Stimulated activated CD4-positive, alpha-beta T cell treated with anti-CD3 and anti-CD28 coated beads, Interleukin-1b, Interleukin-23, amount 100 ng/mL, for 4 hours (primary cell): Measurements from ENCODE around the gene CAMK1G.

Source experiments
- DNase-seq, 2 donors: peaks; one replicate each; pipeline ENCODE4 v3.0.0-alpha.2; 2020; ENCODE audit warnings: low read depth in 2 of 2

CAMK1G gene

DNA sequence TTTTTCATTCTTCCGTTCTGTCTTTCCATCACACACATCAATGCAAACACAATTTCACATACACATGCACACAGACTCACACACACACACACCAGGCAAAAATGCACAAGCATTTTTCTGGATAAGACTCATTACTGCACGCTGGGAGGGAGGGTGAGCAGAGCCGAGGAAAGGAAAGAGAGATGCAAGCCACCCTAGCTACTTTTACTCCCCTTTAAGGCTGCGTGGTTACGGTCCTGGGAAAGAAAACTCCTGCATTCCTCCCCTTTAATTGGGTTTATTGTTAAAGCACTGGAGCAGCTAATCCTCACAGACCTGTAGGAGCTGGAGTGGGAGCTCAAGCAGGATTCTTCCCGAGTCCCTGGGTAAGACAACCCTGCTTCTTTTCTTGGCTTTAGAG is at the start of gene CAMK1G:
Gene CAMK1G (plus strand): TSS at position 307 of the 400 bp plus-strand sequence. CDS start 11,270 bp downstream, outside the sequence.
- no peak for DNase-seq

DNA sequence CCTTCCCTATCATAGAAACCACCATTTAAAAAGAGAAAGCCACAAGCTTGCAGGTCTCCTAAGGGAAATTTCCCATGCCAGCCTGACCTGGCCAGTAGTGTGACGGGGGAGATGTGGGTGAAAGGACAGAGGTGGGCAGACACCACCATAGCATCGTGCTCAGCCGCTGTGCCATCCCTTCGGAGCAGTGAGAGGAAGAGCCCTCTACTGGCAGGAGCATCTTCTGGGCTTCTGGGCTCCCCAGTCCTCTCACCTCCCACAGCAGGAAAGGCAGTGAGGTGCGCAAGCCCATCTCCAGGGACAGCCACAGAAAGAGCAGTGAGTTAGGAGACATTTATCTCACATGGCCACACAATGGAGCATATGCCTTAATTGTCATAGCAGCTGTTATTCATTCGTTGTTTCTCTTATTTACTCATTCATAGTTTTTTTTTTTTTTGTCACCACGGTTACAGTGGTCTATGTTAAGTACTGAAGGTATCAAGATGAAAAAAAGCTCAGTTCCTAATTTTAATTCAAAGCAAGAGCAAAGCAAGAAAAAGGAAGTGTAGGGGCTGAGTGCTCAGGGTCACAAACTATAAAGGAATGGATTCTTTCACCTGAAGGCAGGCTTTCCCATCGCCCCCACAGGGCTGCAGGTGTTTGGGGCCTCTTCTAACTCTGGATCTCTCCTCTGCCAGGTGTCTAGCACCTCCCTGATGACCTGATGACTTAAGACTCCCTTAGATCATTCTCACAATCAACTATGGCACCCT is 48.8 kb upstream of the CAMK1G start:
- DNase-seq, result no peak

DNA sequence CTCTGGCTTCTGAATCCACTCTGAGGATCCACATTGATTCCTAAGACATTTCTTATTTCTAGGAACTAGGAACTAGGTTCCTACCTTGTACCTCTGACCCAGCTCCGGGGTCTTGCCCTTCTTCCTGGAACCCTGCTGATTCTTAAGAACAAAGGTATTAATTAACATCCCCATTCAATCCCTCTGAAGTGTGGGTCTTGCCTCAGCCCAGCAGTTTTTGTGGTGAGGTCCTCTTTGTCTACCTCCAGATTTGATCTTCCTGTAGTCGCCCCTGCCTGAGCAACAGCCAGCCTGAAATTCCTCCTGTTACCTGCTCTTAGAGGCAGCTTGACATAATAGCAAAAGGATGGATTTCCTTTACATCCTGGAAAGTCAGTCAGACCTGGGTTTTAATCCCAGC is 46.7 kb upstream of the CAMK1G start:
- DNase-seq, result no peak

DNA sequence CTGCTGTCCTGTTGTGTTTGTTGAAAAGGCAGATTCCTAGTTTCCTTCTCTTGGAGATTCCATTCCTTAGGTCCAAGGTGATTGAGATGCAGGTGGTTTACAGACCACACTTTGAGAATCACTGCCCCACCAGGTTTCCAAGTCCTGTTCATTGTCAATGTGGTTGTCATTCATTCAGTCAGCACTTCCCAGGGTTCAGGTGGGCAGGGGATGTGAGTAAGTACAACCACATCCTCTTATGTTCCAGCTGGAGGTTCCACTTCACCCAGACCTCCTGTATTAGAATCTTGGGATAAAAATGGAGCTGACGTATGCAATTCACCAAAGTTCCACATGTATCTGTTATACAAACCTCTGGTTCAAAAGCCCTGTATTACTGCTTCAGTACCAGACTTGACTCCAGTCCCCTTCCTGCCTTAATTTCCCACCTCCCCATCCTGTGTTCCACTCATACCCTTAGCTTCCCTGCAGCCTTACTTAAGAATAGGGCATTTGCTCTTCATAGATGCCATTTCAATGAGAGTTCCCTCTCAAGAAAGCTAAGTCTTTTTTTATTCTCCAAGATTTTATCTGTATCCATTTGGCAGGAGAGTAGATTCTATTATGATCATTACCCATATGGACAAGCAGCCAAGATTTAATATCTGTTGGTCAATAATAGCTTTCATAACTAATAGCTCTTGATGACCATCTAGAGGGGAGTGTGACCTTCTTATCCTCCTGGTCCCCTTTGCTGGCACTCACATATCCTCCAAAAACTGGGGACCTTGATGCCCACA is 46.0 kb upstream of the CAMK1G start:
- no peak for DNase-seq

DNA sequence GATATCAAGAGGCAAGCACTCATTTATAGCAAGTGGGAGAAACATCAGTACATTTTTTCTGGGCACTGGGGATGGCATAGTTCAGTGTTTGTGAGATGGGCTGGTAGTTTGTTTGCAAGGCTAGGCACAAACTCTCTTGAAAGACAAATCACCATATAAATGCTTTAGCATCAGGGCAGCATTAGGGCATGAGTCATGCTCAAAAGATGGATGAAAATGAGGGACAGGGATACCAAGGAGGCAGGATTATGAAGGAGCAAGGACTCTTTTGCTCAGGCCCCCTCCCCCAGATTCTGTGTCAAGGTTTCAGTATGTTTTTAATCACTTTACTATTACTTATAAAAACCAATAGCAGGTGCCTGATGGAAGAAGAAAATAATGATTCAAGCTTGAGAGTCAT is 43.9 kb upstream of the CAMK1G start:
- no peak for DNase-seq

DNA sequence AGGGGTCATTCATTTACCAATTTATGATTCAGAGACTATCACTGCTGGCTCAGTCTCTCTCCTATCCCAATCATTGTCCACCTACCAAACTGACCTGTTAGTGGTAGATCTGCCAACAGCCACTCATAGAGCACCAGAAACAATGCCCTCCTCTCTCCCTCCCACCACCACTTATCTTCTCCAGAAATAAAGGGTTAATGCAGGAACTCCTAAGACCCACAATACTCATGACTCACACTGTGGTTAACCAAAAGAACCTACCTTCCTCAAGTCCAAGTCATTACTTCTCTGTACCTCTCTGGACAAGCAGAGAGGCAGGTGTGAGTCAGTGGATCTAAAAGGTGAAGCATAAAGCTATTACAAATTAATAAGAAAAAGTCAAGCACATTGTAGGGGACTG is 40.9 kb upstream of the CAMK1G start:
- DNase-seq, result no peak

DNA sequence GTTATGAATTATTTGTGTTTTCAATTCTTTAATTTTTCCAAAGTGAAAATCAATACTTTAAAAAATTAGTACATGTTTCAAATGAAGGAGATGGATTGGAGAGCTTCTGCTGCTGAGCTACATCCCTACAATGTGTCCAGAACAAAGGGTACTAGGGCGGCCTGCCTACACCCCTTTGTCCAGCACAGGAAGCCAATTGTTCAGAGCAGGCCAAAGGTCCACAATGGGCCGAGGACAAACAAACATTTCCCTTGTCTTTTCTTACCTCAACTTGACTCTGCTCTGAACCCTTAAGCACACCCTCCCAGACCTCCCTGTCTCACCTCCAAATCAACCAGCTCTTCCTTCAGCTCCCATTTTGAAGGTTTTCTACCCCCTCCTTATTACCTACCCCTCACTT is 39.4 kb upstream of the CAMK1G start:
- no peak for DNase-seq

DNA sequence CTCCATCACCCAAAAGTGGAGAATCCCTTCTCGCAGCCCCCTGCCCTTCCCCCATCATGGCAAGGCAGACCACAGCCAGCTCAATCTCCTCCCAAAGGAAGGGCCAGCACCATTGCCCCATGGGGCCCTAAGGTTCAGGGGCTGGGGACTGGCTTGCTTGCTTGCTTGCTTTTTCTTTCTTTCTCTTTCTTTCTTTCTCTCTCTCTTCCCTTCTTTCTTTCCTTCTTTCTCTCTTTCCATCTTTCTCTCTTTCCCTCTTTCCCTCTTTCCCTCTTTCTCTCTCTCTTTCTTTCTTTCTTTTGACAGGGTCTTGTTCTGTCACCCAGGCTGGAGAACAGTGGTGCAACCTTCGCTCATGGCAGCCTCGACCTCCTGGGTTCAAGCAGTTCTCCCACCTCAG is 38.1 kb upstream of the CAMK1G start:
- DNase-seq, result no peak

DNA sequence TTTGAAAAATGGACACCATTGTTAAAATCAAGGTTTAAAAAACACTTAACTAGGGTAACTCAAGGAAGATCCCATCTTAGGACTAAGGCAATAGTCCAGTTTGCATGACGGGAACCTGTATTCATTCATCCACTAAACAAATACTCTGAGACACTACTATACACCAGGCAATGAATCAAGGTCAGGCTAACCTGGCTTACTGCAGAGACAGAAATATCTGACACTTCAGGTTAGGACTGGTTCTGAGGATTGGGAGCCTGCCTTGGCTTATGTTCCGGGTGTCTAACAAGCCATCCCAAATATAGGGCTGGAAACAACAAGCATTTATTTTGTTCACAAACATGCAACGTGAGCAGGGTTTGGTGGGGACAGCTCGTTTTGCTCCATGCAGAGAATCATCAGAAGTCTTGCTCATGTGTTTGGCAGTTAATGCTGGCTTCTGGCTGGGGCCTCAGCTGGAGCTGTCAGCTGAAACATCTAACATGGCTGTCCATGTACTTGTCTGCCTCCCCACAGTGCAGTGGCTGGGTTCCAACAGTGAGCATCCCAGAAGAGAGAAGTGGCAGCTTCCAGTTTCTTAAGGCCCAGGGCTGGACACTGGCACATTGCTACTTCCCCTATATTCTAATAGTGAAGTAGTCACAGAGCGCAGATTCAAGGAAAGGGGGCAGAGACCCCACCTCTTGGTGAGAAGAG is 37.0 kb upstream of the CAMK1G start:
- no peak for DNase-seq

DNA sequence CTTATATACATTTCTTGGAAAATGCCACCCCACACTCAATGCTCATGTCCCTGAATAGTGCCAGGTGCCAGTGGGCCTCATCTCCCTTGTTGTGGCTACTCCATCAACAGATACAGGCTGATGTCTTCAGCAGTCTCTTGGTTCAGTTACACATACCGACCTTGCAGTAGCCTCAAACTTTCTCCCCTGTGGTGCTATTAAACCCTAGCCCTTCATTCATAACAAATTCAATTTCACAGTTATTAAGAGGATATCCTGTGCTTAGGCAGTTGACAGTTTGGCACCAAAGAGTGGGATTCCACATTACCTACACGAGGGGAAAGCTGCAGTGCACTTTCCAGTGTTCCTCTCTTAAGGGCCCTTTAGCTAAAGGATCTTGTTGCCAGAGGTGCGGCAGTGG is 35.9 kb upstream of the CAMK1G start:
- DNase-seq, result no peak

DNA sequence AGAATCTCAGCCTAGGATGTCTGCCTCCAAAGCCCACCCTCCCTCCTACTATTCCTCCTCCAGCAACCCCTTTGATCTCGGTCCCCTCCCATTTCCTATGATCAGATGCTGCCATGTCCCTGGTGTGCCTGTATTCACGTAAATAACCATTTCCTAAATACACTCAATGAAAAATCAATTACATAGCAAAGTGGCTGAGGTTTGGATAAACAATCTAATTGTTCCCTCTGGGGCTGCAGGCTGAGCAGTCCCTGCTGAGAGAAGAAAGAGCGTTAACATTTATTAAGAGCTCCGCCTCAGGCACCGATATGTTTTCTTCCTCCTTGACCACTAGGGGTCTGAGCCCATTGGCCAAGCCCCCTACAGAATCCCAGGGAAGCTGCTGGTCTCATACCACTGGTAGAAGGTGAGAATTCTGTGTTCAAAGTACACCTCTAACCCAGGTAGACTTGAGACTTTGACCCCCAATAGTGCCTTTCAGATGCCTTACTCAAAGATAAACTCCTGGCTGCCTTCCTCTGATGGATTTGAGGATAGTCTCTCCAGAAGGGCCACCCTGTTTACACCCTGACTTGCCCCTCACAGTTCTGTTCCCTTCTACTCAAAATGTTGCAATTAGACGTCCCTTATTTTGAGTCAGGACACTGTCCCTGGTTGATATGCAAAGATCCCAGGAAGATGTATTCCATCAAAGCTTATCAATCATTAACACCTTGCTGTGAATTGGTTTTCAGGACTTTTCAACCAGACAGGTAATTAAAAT is 33.9 kb upstream of the CAMK1G start:
- no peak for DNase-seq

DNA sequence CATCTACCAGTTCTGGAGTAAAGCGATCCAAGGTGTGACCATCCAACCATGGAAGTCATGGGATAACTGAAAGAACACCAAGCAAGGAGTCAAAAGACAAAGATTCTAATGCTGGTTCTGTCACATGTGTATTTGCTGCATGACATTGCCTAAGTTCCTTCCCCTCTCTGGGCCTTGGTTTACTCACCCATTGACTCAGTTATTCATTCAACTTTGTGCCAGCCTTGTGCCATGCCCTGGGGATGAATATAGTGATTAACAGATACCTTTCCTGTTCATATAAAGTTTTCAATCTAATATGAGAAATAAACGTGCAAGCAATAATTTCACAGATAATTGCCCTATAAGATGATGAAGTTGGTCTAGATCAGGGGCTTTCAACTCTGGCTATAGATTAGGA is 33.0 kb upstream of the CAMK1G start:
- no peak for DNase-seq

DNA sequence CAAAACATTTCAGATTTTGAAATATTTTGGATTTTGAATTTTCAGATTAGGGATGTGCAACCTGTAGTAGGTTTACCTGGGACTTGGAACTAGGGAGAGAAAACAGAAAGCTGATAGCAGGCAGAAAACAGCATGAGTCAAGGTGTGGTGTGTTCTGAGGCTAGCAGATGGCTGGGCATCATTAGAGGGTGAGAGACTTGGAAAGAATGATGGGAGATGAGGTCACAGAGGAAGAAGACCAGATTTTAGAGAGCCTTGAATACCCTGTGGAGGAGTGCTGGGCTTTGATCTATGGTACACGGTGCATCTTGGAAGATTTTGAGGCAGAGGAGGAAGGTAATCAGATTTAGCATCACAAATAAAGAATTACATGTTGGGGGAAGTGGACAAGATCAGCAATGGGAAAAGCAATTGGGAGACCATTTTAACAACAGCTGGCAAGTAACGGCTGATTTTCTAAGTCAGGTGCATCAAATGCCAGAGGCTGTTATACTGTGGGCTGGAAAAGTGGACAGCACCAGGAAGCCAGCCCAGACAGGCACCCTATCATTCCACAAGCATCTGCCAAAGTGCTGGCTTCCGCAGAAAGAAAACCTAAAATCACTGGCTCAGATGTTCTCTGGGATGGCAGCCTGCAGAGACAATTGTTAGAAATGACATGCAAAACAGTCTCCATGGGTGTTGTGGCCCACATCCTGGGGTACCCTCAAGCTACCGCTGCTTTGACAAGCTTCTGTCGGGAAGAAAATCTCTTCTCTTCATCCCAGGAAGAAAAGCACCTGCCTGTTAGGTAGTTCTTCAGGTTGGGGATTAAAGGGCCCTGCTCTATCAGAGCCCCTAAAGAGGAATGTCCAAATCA is 30.9 kb upstream of the CAMK1G start:
- DNase-seq, result no peak

DNA sequence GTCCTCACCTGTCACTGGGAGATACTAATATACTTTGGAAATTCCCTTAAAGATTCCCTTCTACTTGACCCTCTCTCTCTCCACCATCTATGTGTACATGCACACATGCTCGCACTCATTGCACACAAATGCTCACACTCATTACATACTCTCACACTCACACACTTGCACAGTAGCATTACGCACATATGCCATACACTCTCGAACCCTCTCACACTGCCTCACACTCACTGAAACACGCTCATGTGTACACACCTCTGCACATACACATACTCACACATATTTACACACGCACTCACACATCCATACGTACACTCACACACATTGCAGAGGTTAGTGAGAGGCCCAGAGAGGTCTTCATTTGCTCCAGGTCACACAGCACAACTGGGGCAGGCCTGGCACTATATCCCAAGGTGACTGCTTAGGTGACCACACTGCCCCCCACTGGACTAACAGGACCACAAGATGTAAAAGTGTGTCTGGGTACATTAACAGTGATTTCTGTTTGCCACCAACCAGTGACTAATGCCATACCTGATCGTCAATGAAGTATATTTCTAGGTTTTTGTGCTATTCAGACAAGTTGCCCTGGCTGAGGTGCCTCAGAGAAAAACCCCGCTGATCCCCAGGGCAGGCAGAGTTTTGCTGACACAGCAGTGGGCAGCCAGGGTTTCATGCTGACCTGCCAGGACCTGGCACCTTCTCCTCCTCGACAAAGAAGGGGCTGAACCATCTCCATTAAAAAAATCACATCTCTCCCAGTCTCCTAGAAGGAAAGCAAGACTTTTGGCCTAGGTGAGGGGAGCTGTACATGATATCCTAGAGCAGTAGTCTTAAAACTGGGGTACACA is 28.5 kb upstream of the CAMK1G start:
- no peak for DNase-seq

DNA sequence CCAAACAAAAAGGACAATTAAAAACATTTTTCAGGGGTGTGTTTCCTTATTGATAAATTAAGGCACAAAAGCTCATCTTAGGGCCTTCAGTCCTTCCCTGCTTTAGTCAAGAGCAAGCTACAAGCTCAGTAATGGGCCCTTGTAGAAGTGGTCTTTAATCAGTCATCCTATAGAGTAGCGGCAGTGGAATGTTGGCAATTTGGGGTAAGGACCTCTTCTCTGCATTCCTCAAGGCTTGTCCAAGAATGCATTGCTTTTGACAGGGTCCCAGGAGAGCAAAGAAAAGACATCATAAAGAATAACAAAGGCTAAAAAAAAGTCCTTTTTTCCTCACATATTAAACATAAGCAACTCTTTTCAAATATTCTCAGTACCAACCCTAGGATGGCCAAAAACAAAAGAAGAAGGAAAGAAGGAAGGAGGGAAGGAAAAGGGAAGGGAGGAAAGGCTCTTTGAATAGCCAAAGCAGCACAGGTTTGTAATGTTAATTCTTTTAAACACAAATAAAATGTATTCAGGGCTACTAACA is 27.3 kb upstream of the CAMK1G start:
- no peak for DNase-seq

DNA sequence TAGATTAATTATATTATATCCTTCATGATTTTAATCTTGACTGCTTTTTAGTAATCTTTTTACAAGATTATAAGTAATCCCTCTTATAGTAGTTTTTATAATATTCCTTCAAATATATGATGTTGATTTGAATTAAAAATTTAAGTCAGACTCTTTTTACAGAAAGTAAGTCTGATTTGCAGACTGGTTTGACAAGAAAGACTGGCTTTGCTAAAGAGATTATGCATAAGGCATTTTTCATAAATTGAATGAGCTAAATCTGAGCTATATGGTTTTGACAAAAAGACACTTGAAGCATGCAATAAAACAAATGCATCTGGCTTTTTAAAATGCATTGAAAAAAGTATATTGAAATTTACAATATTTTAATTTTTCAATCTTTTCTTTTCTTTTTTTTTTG is 26.3 kb upstream of the CAMK1G start:
- DNase-seq, result no peak

DNA sequence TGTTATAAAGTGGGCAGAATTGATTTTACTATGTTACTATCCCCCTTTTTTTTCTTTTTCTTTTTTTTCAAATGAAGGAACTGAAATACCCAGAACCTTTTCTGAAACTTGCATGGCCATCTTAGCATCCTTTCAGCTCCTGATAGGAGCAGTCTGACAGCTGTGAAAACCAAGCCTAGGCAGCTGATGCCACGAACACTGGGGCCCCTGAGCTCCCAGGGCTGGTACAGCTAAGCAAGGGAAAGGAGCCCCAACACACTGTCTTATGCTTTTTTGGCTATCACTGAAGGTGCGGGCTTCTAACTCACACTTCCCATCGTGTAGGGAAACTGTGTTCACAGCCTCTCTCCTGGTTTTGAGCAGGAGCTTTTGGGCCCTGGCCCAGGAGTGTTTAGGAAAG is 23.0 kb upstream of the CAMK1G start:
- no peak for DNase-seq

DNA sequence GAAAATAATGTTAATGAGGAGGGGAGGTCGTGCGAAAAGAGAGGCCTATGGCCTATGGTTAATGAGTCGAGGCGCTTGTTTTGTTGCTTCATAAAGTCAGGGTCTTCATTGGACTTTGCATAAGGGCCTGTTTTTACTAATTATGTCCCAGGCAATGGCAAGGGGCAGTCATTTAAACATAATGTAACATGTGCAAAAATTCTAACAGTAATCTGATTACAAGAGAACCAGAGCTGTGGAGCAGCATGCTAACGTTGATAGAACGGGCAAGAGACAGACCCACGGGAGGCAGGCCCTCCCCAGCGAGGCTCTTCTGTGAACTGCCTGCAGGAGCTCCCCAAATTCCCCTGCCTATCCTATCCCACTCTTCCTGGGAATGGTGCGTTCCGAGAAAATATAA is 22.6 kb upstream of the CAMK1G start:
- no peak for DNase-seq

DNA sequence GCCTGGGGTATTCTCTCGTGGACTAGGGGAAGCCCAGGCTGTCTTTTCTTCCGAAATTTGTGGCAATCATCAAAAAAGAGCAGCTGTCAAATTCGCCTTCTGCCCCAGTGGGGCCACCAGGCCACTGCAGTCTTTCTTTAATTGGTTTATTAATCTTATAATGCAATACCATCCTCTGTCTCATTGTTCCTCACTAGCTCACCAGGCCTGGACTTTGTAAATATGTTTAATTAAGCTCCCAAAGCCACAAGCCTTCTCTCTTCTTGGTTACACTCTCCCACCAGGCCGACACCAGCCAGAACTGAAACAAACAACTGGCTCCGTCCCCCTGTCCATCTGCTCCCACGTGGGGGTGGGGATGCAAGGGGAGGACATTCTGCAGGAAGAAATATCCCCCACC is 22.0 kb upstream of the CAMK1G start:
- DNase-seq, result no peak

DNA sequence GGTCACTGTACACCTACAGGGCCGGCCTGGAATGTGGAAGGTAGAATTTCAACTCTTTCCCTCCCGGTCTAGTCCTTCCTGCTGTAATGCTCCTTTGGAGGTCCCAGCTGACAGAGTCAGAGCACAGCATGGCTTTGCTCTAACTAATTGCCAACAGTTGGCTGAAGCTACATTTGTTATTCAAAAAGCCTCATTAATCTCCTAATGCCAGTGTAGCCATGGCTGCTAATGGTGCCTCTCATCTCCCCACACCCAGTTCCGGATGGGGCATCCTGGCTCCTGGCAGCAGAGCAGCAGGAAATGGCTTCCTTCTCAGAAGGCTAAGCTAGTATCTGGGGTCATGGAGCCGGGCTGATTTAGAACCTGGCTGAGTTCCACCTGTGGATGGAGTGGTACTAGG is 18.7 kb upstream of the CAMK1G start:
- DNase-seq, result no peak
